ENCODE data around the gene ATP6V1E1.

GRCh38 chr22:17597217-17597616, 31.3 kb downstream of the ATP6V1E1 start:
- TF ChIP-seq CTCF (conservative IDR thresholded peaks at IDR 0.05; ENCODE audit: low read depth, low read length) (no peak), EZH2 (IDR thresholded peaks at IDR 0.05; ENCODE audit: borderline replicate concordance, low read depth, low read length, poor library complexity, severe bottlenecking) (no peak)
